HepG2 (cell line): ENCODE results near the gene STRN3. TPM values are rescaled to one million over a fixed set of nuclear protein-coding genes. Genes with fewer than 3 reads are reported as not detected.

ENCODE experiments used
- FLYWCH1 ChIP-seq: sonication (generic); formaldehyde crosslinking; IDR thresholded peaks from 2 replicates; pipeline ENCODE4 v1.8.1; 2023; ENCODE audit warnings: mild to moderate bottlenecking, missing genetic modification reagents
- HMG20A ChIP-seq: IDR thresholded peaks from 2 replicates; pipeline ENCODE4 v1.6.1; 2016; ENCODE audit warnings: borderline replicate concordance
- HOXD1 ChIP-seq: sonication (generic); formaldehyde crosslinking; IDR thresholded peaks from 2 replicates; pipeline ENCODE4 v1.5.0; 2020; ENCODE audit warnings: missing genetic modification reagents
- LBX2 ChIP-seq: sonication (generic); formaldehyde crosslinking; IDR thresholded peaks from 2 replicates; pipeline ENCODE4 v1.5.0; 2020; ENCODE audit warnings: missing genetic modification reagents, mild to moderate bottlenecking, borderline replicate concordance
- ZNF547 ChIP-seq: sonication (generic); formaldehyde crosslinking; IDR thresholded peaks from 2 replicates; pipeline ENCODE4 v1.5.1; 2020; ENCODE audit warnings: mild to moderate bottlenecking, missing genetic modification reagents
- ZNF567 ChIP-seq: sonication (generic); formaldehyde crosslinking; IDR thresholded peaks from 2 replicates; pipeline ENCODE4 v1.8.1; 2023; ENCODE audit warnings: mild to moderate bottlenecking, missing genetic modification reagents, borderline replicate concordance
- ZNF644 ChIP-seq: IDR thresholded peaks from 2 replicates; pipeline ENCODE4 v1.6.1; 2016; ENCODE audit warnings: low read depth
- ZUFSP ChIP-seq: sonication (generic); formaldehyde crosslinking; IDR thresholded peaks from 2 replicates; pipeline ENCODE4 v1.9.0; 2021; ENCODE audit warnings: missing genetic modification reagents, mild to moderate bottlenecking, borderline replicate concordance
- polyA plus RNA-seq, 8 experiments: library from polyadenylated mRNA; depleted of rRNA in 3 of 8; stranded (reverse) in 7 of 8; unstranded in 1 of 8; fragments of >200 nt; fragmentation: Illumina TruSeq in 4 of 8; extraction: Trizol in 4 of 8; gene quantifications; 2 replicates each; pipeline versions ENCODE4 v1.2.1 to v1.2.3, GENCODE V29; 2011 to 2016; ENCODE audit warnings: low read depth in 4 of 8, missing spikeins in 1 of 8, mixed read lengths in 1 of 8; ENCODE audit not compliant: insufficient read depth in 1 of 8
- total RNA-seq, 5 experiments: library from RNA; depleted of rRNA; stranded (reverse); fragments of >200 nt; fragmentation: Illumina TruSeq; extraction: Trizol; gene quantifications; 2 replicates each; pipeline ENCODE4 v1.2.3, GENCODE V29; 2016; ENCODE audit warnings: low read depth in 1 of 5
- TF ChIP-seq, protein P1 (sequence below): sonication (generic); formaldehyde crosslinking; IDR thresholded peaks from 2 replicates; pipeline ENCODE4 v1.8.1; 2023; ENCODE audit warnings: mild to moderate bottlenecking, missing genetic modification reagents, borderline replicate concordance

The STRN3 gene
- total and polyA plus RNA-seq, 2 of the 13 experiments (the other 11 are each of a cell fraction or from before 2014, with no cell fraction given) = 49.4 to 123 TPM

- TF ChIP-seq ZNF567 (CRISPR knock-in tag) (peak; percentile 36; the same call in 1 of the 2 replicates), HOXD1 (CRISPR knock-in tag) (peak; percentile 74; the same call in 1 of the 2 replicates), HMG20A (CRISPR knock-in tag) (no peak; the same call in 1 of the 2 replicates), ZNF547 (CRISPR knock-in tag) (peak; percentile 53; the same call in 1 of the 2 replicates), ZUFSP (CRISPR knock-in tag) (no peak), FLYWCH1 (CRISPR knock-in tag) (no peak), ZNF644 (CRISPR knock-in tag) (peak; percentile 36), LBX2 (CRISPR knock-in tag) (no peak)
- TF ChIP-seq, protein P1, sequence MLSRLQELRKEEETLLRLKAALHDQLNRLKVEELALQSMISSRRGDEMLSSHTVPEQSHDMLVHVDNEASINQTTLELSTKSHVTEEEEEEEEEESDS = 0 out of 2 replicates have a peak, but pooled peaks have one; percentile 19
Observed at GRCh38 chr14:31026450-31027235, 464 bp upstream of the STRN3 start (continued).
